ENCODE results near the gene OPTC.

The OPTC gene

DNA sequence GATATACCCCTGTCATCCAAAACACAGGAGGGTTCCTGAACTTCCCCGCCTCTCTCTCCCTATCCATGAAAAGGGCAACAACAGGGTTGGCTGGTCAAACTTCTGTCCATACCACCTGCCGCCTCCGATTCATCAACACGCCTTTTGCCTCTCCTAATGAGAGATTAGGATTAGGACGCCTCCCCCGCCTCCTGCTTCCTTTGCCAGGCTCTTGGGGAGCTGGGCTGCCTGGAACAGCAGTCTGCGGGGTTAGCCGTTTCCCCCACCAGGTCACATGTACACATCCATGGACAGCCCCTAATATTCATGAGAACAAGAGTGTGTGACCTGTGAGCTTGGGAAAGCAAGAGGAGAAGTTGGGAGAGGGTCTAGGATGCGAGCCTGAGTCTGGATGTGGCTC lies 2.3 kb upstream of the OPTC start:
- no peak for DNase-seq (ENCODE audit: low read depth)

GRCh38 chr1:203492082-203492747 lies 1.7 kb upstream of the OPTC start:
- no peak for DNase-seq (ENCODE audit: low read depth)

- no peak for DNase-seq (ENCODE audit: low read depth)
Measured at GRCh38 chr1:203492748-203493130, 1.2 kb upstream of the OPTC start.

DNA sequence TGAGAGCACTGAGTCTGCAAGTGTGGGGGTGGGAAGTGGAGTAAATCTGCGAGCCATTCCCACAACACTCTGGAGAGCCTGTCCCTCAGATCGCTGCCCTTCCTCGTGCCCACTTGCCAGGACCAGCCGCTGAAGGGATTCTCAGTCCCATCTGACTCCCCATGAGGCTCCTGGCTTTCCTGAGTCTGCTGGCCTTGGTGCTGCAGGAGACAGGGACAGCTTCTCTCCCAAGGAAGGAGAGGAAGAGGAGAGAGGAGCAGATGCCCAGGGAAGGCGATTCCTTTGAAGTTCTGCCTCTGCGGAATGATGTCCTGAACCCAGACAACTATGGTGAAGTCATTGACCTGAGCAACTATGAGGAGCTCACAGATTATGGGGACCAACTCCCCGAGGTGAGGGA lies 1.9 kb downstream of the OPTC start:
- DNase-seq (ENCODE audit: low read depth) = no peak

DNA sequence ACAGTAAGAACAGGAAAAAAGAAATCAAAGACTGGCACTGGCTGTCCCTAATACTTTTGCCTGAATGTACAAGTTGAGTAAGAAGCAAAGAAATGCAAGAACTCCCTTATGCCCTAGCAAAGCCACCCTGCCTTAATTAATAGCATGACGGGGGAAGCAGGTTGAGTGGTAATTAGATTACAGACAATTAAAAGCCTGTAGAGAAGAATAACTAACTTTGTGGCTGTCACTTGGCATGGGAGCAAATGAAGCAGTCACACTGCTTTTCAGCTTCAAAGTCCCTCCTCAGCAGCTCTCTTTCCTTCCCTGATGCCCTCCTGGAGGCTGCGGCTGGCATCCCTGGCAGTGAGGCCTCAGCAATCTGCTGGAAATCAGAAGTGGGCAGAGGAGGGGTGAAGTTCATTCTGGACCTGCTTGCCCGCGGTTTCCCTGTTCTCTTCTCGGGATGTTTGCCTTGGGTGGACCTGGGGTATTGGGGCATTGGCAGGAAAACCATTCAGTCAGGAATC lies 3.4 kb downstream of the OPTC start:
- DNase-seq (ENCODE audit: low read depth) = no peak

- no peak for DNase-seq (ENCODE audit: low read depth)
Measured at GRCh38 chr1:203499643-203500278, 5.8 kb downstream of the OPTC start.

- no peak for DNase-seq (ENCODE audit: low read depth)
Measured at GRCh38 chr1:203500279-203500678, 6.3 kb downstream of the OPTC start.

DNA sequence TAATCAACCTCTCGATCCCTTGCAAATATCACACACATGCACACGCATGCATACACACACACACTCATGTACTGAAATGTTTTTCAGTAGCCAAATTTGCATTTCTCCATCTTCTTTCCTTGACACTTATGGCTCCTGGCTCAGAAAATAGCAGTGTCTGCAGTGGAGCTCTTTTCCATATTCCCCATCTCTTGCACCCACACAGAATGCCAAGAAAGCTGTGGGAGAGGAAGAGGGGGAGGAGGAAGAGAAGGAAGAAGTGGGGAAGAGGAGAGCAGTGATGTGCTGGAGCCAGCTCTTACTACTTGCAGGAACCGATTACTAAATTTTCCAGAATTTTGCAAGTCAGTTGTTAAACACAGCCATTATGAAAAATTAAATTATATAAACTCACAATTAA lies 9.9 kb downstream of the OPTC start:
- no peak for DNase-seq (ENCODE audit: low read depth)

DNA sequence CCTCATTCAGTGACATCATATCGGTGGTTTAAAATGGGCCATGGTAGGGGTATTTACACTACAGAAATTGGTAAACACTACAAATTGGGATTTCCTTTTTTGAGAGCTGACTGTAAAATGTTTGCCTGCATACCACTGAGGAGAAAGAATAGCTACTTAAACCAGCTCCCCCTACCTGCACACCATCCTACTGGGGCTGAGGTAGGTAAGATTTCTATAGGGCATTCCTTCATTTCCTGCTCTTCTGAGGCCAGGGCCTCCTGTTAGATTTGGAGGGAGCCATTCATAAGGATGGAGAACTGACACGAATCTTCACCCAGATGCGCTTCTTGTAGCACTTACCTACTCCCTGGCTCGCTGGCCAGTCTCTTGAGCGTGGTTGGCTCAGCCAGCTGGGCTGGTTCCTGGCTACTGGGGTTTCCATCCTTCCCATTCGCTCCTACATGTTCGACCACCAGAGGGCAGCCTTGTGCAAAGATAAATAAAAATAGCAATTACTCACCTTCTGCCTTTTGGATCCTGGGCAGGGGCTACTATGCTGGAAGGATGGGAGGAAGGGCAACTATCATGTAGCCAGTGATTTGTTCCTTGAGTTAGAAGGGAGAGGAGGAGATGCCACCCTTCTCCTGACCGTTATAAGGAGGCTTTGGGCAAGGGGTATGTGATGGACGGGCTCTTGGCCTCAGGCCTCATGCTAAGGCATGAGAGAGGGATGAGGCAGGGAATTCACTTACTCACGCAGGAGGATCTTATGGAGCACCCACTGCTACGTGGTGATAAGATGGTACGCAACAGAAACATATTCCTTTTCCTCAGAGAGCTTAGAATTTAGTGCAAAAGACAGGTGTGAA lies 10.7 kb downstream of the OPTC start:
- DNase-seq (ENCODE audit: low read depth) = peak; percentile 54

GRCh38 chr1:203505526-203506204 lies 11.7 kb downstream of the OPTC start:
- DNase-seq (ENCODE audit: low read depth) = no peak

DNA sequence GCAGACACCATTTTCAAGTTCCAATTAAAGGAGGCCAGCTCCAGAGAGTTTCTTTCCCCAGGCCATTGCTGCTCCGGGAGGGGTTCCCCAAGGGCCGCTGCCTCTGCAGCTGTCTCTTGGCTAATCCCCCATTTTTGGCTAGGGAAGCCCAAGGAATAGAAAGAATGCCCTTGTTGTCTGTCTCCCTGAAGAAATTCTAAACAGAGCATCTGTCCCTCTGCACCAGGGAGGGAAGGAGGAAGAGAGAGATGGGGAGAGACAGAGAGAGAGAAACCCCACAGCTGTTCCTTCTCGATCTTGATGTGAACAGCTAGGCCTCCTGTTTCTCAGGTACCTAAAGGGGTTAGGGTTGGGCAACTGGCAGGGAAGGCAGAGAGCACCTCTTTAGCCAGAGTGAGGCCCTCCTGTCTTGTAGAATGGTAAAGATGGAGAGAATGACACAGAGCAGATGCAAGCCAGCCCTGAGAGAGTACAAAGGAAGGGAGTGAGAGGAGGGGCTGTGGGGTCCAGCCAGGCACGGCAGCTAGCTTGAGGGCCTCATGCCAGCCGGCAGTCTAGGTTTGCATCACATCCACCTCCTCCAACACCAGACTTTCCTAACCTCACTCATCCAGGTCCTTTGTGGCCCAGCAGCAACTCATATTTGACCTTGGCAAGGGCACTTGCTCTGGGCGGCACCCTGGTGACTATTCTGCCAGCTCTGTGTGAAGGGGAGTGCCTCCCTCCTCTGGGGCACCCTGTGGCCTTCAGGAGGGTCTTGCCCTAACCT lies 13.1 kb downstream of the OPTC start:
- DNase-seq (ENCODE audit: low read depth) = no peak

DNA sequence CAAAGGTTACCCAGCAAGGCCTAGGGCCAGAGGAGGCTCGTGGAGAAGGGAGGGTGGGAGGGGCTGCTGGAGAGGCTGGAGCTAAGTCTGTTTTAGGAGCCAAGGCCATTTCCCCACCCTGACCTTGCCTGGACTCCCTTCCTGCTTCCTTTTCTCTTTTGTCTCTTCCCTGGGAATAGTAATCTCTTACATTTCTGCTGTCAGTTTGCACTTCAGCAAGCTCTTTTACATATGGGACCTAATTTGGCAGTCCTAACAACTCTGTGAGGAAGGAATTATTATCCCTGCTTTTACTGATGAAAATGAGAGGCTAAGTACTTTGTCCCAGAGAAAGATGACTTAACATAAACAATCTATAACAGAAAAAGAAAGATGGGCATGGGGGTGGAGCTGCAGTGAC lies 13.8 kb downstream of the OPTC start:
- no peak for DNase-seq (ENCODE audit: low read depth)

DNA sequence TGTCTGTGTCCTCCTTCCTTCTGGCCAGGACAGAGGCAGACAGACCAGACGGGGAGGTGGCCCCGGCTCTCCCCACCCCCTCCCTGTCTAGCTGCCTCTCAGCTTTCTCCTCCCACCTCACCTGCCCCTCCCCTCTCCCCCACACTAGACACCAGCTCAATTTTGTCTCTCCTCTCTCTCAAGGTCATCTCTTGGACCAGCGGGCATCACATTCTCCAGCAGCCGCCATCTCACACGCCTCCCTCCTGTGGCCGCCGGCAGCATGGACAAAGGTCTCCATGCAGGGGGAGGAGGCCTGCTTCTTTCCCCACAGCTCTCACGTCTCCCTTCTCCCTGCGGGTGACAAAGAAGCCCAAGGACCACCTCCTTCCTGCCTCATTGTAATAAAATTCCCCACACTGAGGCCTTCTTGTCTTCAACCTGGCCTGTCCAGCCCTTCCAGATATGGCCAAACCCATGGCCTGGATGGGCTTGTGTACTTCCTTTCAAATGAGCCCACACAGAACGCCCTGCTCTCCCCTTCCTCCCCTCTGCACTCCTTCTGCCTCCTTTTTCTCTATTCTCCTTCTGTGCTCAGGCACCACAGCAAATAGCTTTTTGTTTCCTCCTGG lies 14.6 kb downstream of the OPTC start:
- DNase-seq (ENCODE audit: low read depth) = no peak

- DNase-seq (ENCODE audit: low read depth) = no peak
Measured at GRCh38 chr1:203509135-203509534, 15.2 kb downstream of the OPTC start.

GRCh38 chr1:203511513-203511912 lies 17.6 kb downstream of the OPTC start:
- no peak for DNase-seq (ENCODE audit: low read depth)

GRCh38 chr1:203511930-203512329 lies 18.0 kb downstream of the OPTC start:
- DNase-seq (ENCODE audit: low read depth) = no peak

- DNase-seq (ENCODE audit: low read depth) = no peak
Measured at GRCh38 chr1:203512517-203512847, 18.5 kb downstream of the OPTC start.

GRCh38 chr1:203512848-203513584 lies 19.1 kb downstream of the OPTC start:
- no peak for DNase-seq (ENCODE audit: low read depth)

GRCh38 chr1:203513585-203514031 lies 19.7 kb downstream of the OPTC start:
- DNase-seq (ENCODE audit: low read depth) = no peak

GRCh38 chr1:203516184-203516583 lies 22.2 kb downstream of the OPTC start:
- DNase-seq (ENCODE audit: low read depth) = no peak
